Activated T-helper 9 cell treated with anti-CD3 and anti-CD28 coated beads, Interleukin-2, amount 50 U/mL, for 16 hours (primary cell): Measurements from ENCODE around the gene KPNA3.
"Not testable (repeated sequence)": the region's sequence is repeated elsewhere in the genome, so short reads cannot be mapped to it uniquely, and the experiment has no call there.

Experiments
- DNase-seq: peaks from one replicate; pipeline ENCODE4 v3.0.0-alpha.2; 2020; ENCODE audit warnings: low read depth

The KPNA3 gene

GRCh38 chr13:49807681-49808080 lies 15.2 kb upstream of the KPNA3 start:
- DNase-seq, result no peak

- DNase-seq, result no peak
Observed at GRCh38 chr13:49806126-49806536, 13.6 kb upstream of the KPNA3 start.

GRCh38 chr13:49803047-49803446 lies 10.6 kb upstream of the KPNA3 start:
- not testable (repeated sequence) for DNase-seq

GRCh38 chr13:49802426-49802825 lies 9.9 kb upstream of the KPNA3 start:
- no peak for DNase-seq

GRCh38 chr13:49791711-49792549 lies 552 bp downstream of the KPNA3 start:
- DNase-seq, result peak; percentile 33

GRCh38 chr13:49791315-49791710 lies 1.2 kb downstream of the KPNA3 start:
- no peak for DNase-seq

GRCh38 chr13:49789968-49790367 lies 2.5 kb downstream of the KPNA3 start:
- DNase-seq, result no peak

GRCh38 chr13:49786401-49787008 lies 6.0 kb downstream of the KPNA3 start:
- no peak for DNase-seq

- no peak for DNase-seq
Observed at GRCh38 chr13:49784886-49785570, 7.5 kb downstream of the KPNA3 start.

GRCh38 chr13:49783865-49784264 lies 8.6 kb downstream of the KPNA3 start:
- no peak for DNase-seq

- no peak for DNase-seq
Observed at GRCh38 chr13:49782784-49783183, 9.7 kb downstream of the KPNA3 start.

GRCh38 chr13:49781806-49782205 lies 10.7 kb downstream of the KPNA3 start:
- DNase-seq, result no peak

- DNase-seq, result no peak
Observed at GRCh38 chr13:49779721-49780120, 12.8 kb downstream of the KPNA3 start.

- no peak for DNase-seq
Observed at GRCh38 chr13:49777746-49778614, 14.5 kb downstream of the KPNA3 start.

- no peak for DNase-seq
Observed at GRCh38 chr13:49776871-49777270, 15.6 kb downstream of the KPNA3 start.

- no peak for DNase-seq
Observed at GRCh38 chr13:49774376-49775005, 18.0 kb downstream of the KPNA3 start.

- DNase-seq, result no peak
Observed at GRCh38 chr13:49772828-49773227, 19.7 kb downstream of the KPNA3 start.

GRCh38 chr13:49761811-49762210 lies 30.7 kb downstream of the KPNA3 start:
- not testable (repeated sequence) for DNase-seq

- no peak for DNase-seq
Observed at GRCh38 chr13:49760558-49760957, 31.9 kb downstream of the KPNA3 start.

GRCh38 chr13:49759503-49759902 lies 33.0 kb downstream of the KPNA3 start:
- DNase-seq, result no peak

- DNase-seq, result no peak
Observed at GRCh38 chr13:49756263-49756662, 36.2 kb downstream of the KPNA3 start.

GRCh38 chr13:49754146-49754545 lies 38.3 kb downstream of the KPNA3 start:
- no peak for DNase-seq
